ENCODE results near the gene GSG1L. TPM values are rescaled to one million over a fixed set of nuclear protein-coding genes. Genes with fewer than 3 reads are reported as not detected.

The GSG1L gene
- total and polyA plus RNA-seq, 2 donors: 0.07 TPM; not detected in 1

- H3K27me3 ChIP-seq (ENCODE audit: control insufficient read depth in 2 of 2, insufficient read depth in 1 of 2, low read length in 1 of 2): no peaks in the 10 kb centered on the region
- H3K9me3 ChIP-seq (ENCODE audit: control insufficient read depth in 2 of 2, insufficient read depth in 1 of 2, low read length in 1 of 2): no peaks in the 10 kb centered on the region
- H3K27ac ChIP-seq (ENCODE audit: low read depth in 1 of 2, low read length in 1 of 2): no peak overlapping the region
- no peak for DNase-seq (ENCODE audit: low read depth in 6 of 9, low spot score in 9 of 9)
- no peaks in the 10 kb centered on the region for H3K4me1 ChIP-seq (ENCODE audit: control insufficient read depth in 2 of 2, insufficient read depth in 2 of 2, low read length in 2 of 2)
- no peak overlapping the region for H3K4me3 ChIP-seq (ENCODE audit: low read length in 2 of 2)
- H3K36me3 ChIP-seq (ENCODE audit: control insufficient read depth in 2 of 2, insufficient read depth in 2 of 2, low read length in 1 of 2): no peaks in the 10 kb centered on the region
- WGBS: 90% methylated on average over 8 of the region's 8 CpGs
Measured at GRCh38 chr16:27902551-27902950, 161.0 kb downstream of the GSG1L start.

- Histone ChIP-seq H3K36me3 (ENCODE audit: control insufficient read depth in 2 of 2, insufficient read depth in 2 of 2, low read length in 1 of 2) (no peaks in the 10 kb centered on the region), H3K9me3 (ENCODE audit: control insufficient read depth in 2 of 2, insufficient read depth in 1 of 2, low read length in 1 of 2) (no peaks in the 10 kb centered on the region), H3K4me3 (ENCODE audit: low read length in 2 of 2) (no peak overlapping the region), H3K27ac (ENCODE audit: low read depth in 1 of 2, low read length in 1 of 2) (no peak overlapping the region), H3K4me1 (ENCODE audit: control insufficient read depth in 2 of 2, insufficient read depth in 2 of 2, low read length in 2 of 2) (no peaks in the 10 kb centered on the region), H3K27me3 (ENCODE audit: control insufficient read depth in 2 of 2, insufficient read depth in 1 of 2, low read length in 1 of 2) (no peaks in the 10 kb centered on the region)
- 88% methylated on average over 8 of the region's 8 CpGs for WGBS
- no peak for DNase-seq (ENCODE audit: low read depth in 6 of 9, low spot score in 9 of 9)
Measured at GRCh38 chr16:27901956-27902355, 161.6 kb downstream of the GSG1L start.

- no peaks in the 10 kb centered on the region for H3K9me3 ChIP-seq (ENCODE audit: control insufficient read depth in 2 of 2, insufficient read depth in 1 of 2, low read length in 1 of 2)
- H3K27ac ChIP-seq (ENCODE audit: low read depth in 1 of 2, low read length in 1 of 2): no peak overlapping the region
- no peak for DNase-seq (ENCODE audit: low read depth in 6 of 9, low spot score in 9 of 9)
- H3K4me1 ChIP-seq (ENCODE audit: control insufficient read depth in 2 of 2, insufficient read depth in 2 of 2, low read length in 2 of 2): no peaks in the 10 kb centered on the region
- H3K36me3 ChIP-seq (ENCODE audit: control insufficient read depth in 2 of 2, insufficient read depth in 2 of 2, low read length in 1 of 2): no peaks in the 10 kb centered on the region
- H3K27me3 ChIP-seq (ENCODE audit: control insufficient read depth in 2 of 2, insufficient read depth in 1 of 2, low read length in 1 of 2): no peaks in the 10 kb centered on the region
- 88% methylated on average over 4 of the region's 4 CpGs for WGBS
- H3K4me3 ChIP-seq (ENCODE audit: low read length in 2 of 2): no peak overlapping the region
Measured at GRCh38 chr16:27899736-27900135, 163.8 kb downstream of the GSG1L start.

- 83% methylated on average over 8 of the region's 8 CpGs for WGBS
- no peak for DNase-seq (ENCODE audit: low read depth in 6 of 9, low spot score in 9 of 9)
- Histone ChIP-seq H3K4me1 (ENCODE audit: control insufficient read depth in 2 of 2, insufficient read depth in 2 of 2, low read length in 2 of 2) (no peaks in the 10 kb centered on the region), H3K27ac (ENCODE audit: low read depth in 1 of 2, low read length in 1 of 2) (no peak overlapping the region), H3K36me3 (ENCODE audit: control insufficient read depth in 2 of 2, insufficient read depth in 2 of 2, low read length in 1 of 2) (no peaks in the 10 kb centered on the region), H3K27me3 (ENCODE audit: control insufficient read depth in 2 of 2, insufficient read depth in 1 of 2, low read length in 1 of 2) (peaks cover 0 to 4% of the 10 kb centered on the region in 2 donors), H3K9me3 (ENCODE audit: control insufficient read depth in 2 of 2, insufficient read depth in 1 of 2, low read length in 1 of 2) (no peaks in the 10 kb centered on the region), H3K4me3 (ENCODE audit: low read length in 2 of 2) (no peak overlapping the region)
Measured at GRCh38 chr16:27894386-27894785, 169.1 kb downstream of the GSG1L start.

- WGBS: 38% methylated on average over 9 of the region's 9 CpGs
- Histone ChIP-seq H3K36me3 (ENCODE audit: control insufficient read depth in 2 of 2, insufficient read depth in 2 of 2, low read length in 1 of 2) (no peaks in the 10 kb centered on the region), H3K27ac (ENCODE audit: low read depth in 1 of 2, low read length in 1 of 2) (no peak overlapping the region), H3K4me3 (ENCODE audit: low read length in 2 of 2) (no peak overlapping the region), H3K4me1 (ENCODE audit: control insufficient read depth in 2 of 2, insufficient read depth in 2 of 2, low read length in 2 of 2) (no peaks in the 10 kb centered on the region), H3K27me3 (ENCODE audit: control insufficient read depth in 2 of 2, insufficient read depth in 1 of 2, low read length in 1 of 2) (peaks cover 0 to 4% of the 10 kb centered on the region in 2 donors), H3K9me3 (ENCODE audit: control insufficient read depth in 2 of 2, insufficient read depth in 1 of 2, low read length in 1 of 2) (no peaks in the 10 kb centered on the region)
- DNase-seq (ENCODE audit: low read depth in 6 of 9, low spot score in 9 of 9): no peak
Measured at GRCh38 chr16:27892879-27893278, 170.6 kb downstream of the GSG1L start.

- WGBS: 54% methylated on average over 12 of the region's 12 CpGs
- Histone ChIP-seq H3K36me3 (ENCODE audit: control insufficient read depth in 2 of 2, insufficient read depth in 2 of 2, low read length in 1 of 2) (no peaks in the 10 kb centered on the region), H3K27me3 (ENCODE audit: control insufficient read depth in 2 of 2, insufficient read depth in 1 of 2, low read length in 1 of 2) (peaks cover 0 to 4% of the 10 kb centered on the region in 2 donors), H3K4me1 (ENCODE audit: control insufficient read depth in 2 of 2, insufficient read depth in 2 of 2, low read length in 2 of 2) (no peaks in the 10 kb centered on the region), H3K4me3 (ENCODE audit: low read length in 2 of 2) (no peak overlapping the region), H3K9me3 (ENCODE audit: control insufficient read depth in 2 of 2, insufficient read depth in 1 of 2, low read length in 1 of 2) (no peaks in the 10 kb centered on the region), H3K27ac (ENCODE audit: low read depth in 1 of 2, low read length in 1 of 2) (no peak overlapping the region)
- DNase-seq (ENCODE audit: low read depth in 6 of 9, low spot score in 9 of 9): no peak
Measured at GRCh38 chr16:27890866-27891265, 172.6 kb downstream of the GSG1L start.

GRCh38 chr16:27890006-27890405 lies 173.5 kb downstream of the GSG1L start:
- H3K4me3 ChIP-seq (ENCODE audit: low read length in 2 of 2): no peak overlapping the region
- no peaks in the 10 kb centered on the region for H3K4me1 ChIP-seq (ENCODE audit: control insufficient read depth in 2 of 2, insufficient read depth in 2 of 2, low read length in 2 of 2)
- H3K36me3 ChIP-seq (ENCODE audit: control insufficient read depth in 2 of 2, insufficient read depth in 2 of 2, low read length in 1 of 2): no peaks in the 10 kb centered on the region
- 95% methylated on average over 6 of the region's 6 CpGs for WGBS
- DNase-seq (ENCODE audit: low read depth in 6 of 9, low spot score in 9 of 9): no peak
- H3K9me3 ChIP-seq (ENCODE audit: control insufficient read depth in 2 of 2, insufficient read depth in 1 of 2, low read length in 1 of 2): no peaks in the 10 kb centered on the region
- H3K27ac ChIP-seq (ENCODE audit: low read depth in 1 of 2, low read length in 1 of 2): no peak overlapping the region
- peaks cover 0 to 4% of the 10 kb centered on the region in 2 donors for H3K27me3 ChIP-seq (ENCODE audit: control insufficient read depth in 2 of 2, insufficient read depth in 1 of 2, low read length in 1 of 2)

- 83% methylated on average over 5 of the region's 5 CpGs for WGBS
- H3K4me3 ChIP-seq (ENCODE audit: low read length in 2 of 2): no peak overlapping the region
- no peaks in the 10 kb centered on the region for H3K27me3 ChIP-seq (ENCODE audit: control insufficient read depth in 2 of 2, insufficient read depth in 1 of 2, low read length in 1 of 2)
- no peaks in the 10 kb centered on the region for H3K9me3 ChIP-seq (ENCODE audit: control insufficient read depth in 2 of 2, insufficient read depth in 1 of 2, low read length in 1 of 2)
- no peaks in the 10 kb centered on the region for H3K4me1 ChIP-seq (ENCODE audit: control insufficient read depth in 2 of 2, insufficient read depth in 2 of 2, low read length in 2 of 2)
- DNase-seq (ENCODE audit: low read depth in 6 of 9, low spot score in 9 of 9): no peak
- no peak overlapping the region for H3K27ac ChIP-seq (ENCODE audit: low read depth in 1 of 2, low read length in 1 of 2)
- no peaks in the 10 kb centered on the region for H3K36me3 ChIP-seq (ENCODE audit: control insufficient read depth in 2 of 2, insufficient read depth in 2 of 2, low read length in 1 of 2)
Measured at GRCh38 chr16:27883576-27883975, 179.9 kb downstream of the GSG1L start.

- Histone ChIP-seq H3K36me3 (ENCODE audit: control insufficient read depth in 2 of 2, insufficient read depth in 2 of 2, low read length in 1 of 2) (no peaks in the 10 kb centered on the region), H3K27ac (ENCODE audit: low read depth in 1 of 2, low read length in 1 of 2) (no peak overlapping the region), H3K9me3 (ENCODE audit: control insufficient read depth in 2 of 2, insufficient read depth in 1 of 2, low read length in 1 of 2) (peaks cover 0 to 4% of the 10 kb centered on the region in 2 donors), H3K4me1 (ENCODE audit: control insufficient read depth in 2 of 2, insufficient read depth in 2 of 2, low read length in 2 of 2) (no peaks in the 10 kb centered on the region), H3K4me3 (ENCODE audit: low read length in 2 of 2) (no peak overlapping the region), H3K27me3 (ENCODE audit: control insufficient read depth in 2 of 2, insufficient read depth in 1 of 2, low read length in 1 of 2) (no peaks in the 10 kb centered on the region)
- WGBS: 80% methylated on average over 2 of the region's 2 CpGs
- DNase-seq (ENCODE audit: low read depth in 6 of 9, low spot score in 9 of 9): no peak
Measured at GRCh38 chr16:27880287-27880686, 183.2 kb downstream of the GSG1L start.

Data from thymus (tissue), 11 donors.